Measurements from ENCODE around the gene CCDC149. TPM values are rescaled to one million over a fixed set of nuclear protein-coding genes. Genes with fewer than 3 reads are reported as not detected.

CCDC149 gene
- total and polyA plus RNA-seq, 2 donors (not counting 3 experiments of a cell fraction or from before 2014, with no cell fraction given), result 7.8 to 11.3 TPM

DNA sequence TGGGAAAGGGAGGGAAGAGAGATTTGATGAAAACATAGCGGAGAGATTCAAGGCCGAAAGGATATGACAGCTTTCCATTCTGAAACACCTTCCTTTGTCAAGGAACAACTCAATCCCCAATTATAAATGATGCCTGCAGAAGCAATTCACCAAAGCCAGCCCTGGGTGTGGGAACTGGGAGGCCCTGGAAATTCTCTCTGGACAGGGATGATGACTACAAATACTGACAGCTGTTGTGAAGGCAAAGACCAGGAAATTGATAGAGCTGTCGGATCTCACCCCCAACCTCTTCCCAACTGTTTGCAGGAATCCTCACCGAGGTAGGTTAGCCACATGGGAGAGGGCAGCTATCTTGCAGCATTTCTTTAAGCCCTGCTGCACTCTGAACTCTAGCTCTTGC, 54.3 kb downstream of the CCDC149 start:
- Histone ChIP-seq H3K4me3 (replicated peaks in 1 of 3; ENCODE audit: insufficient read depth in 1 of 3, low read depth in 1 of 3, low read length in 3 of 3) (no peak overlapping the region), H3K27ac (ENCODE audit: insufficient read depth, low read depth, low read length) (no peak overlapping the region), H3K9me1 (replicated peaks; ENCODE audit: control insufficient read depth, extremely low read depth, insufficient read depth, low read length) (no peaks in the 10 kb centered on the region), H4K20me1 (replicated peaks; ENCODE audit: control insufficient read depth, extremely low read depth, insufficient read depth, low read length) (no peaks in the 10 kb centered on the region), H3K36me3 (ENCODE audit: control insufficient read depth in 2 of 2, extremely low read depth in 1 of 2, insufficient read depth in 2 of 2, low read length in 2 of 2) (no peaks in the 10 kb centered on the region), H2AFZ (ENCODE audit: low read depth, low read length) (no peak overlapping the region), H3K79me2 (ENCODE audit: control insufficient read depth, insufficient read depth, low read length) (no peaks in the 10 kb centered on the region), H3K9me3 (replicated peaks; ENCODE audit: control insufficient read depth, insufficient read depth, low read length) (no peaks in the 10 kb centered on the region), H3K4me1 (ENCODE audit: control insufficient read depth, extremely low read depth, insufficient read depth, low read length) (peaks cover 6% of the 10 kb centered on the region), H3K4me2 (ENCODE audit: insufficient read depth, low read length) (peak overlapping the region; percentile 12), H3K9ac (replicated peaks; ENCODE audit: extremely low read depth, insufficient read depth, low read length) (no peak overlapping the region), H3K27me3 (ENCODE audit: control insufficient read depth in 2 of 2, insufficient read depth in 2 of 2, low read length in 2 of 2) (no peaks in the 10 kb centered on the region)
- ChIA-PET CTCF (interaction anchor here (0.6 to 1.4 kb wide), 3 partner anchors 24 to 187 kb away, joined by 3 read pairs; no protein-coding TSS in a partner anchor), POLR2A (no interaction called here)
- BruUV-seq (replicated peaks), result no TSS peak
- intact Hi-C loops (cut with micrococcal nuclease), result no loop called here
- FAIRE-seq (no peak), DNase-seq (ENCODE audit: low read depth, low spot score) (no peak)
- TF ChIP-seq, protein P1, sequence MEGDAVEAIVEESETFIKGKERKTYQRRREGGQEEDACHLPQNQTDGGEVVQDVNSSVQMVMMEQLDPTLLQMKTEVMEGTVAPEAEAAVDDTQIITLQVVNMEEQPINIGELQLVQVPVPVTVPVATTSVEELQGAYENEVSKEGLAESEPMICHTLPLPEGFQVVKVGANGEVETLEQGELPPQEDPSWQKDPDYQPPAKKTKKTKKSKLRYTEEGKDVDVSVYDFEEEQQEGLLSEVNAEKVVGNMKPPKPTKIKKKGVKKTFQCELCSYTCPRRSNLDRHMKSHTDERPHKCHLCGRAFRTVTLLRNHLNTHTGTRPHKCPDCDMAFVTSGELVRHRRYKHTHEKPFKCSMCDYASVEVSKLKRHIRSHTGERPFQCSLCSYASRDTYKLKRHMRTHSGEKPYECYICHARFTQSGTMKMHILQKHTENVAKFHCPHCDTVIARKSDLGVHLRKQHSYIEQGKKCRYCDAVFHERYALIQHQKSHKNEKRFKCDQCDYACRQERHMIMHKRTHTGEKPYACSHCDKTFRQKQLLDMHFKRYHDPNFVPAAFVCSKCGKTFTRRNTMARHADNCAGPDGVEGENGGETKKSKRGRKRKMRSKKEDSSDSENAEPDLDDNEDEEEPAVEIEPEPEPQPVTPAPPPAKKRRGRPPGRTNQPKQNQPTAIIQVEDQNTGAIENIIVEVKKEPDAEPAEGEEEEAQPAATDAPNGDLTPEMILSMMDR (IDR thresholded peaks at IDR 0.05; ENCODE audit: extremely low read depth in 1 of 2, insufficient read depth in 1 of 2, low read depth in 1 of 2, low read length in 2 of 2), result no peak
- TF ChIP-seq GATA2 (IDR thresholded peaks at IDR 0.05; ENCODE audit: insufficient read depth, insufficient read length, low read depth, low read length) (no peak), MYC (IDR thresholded peaks at IDR 0.05; ENCODE audit: low read depth, low read length) (no peak), POLR2A (IDR thresholded peaks at IDR 0.05; ENCODE audit: low read depth, low read length) (no peak), FOS (IDR thresholded peaks at IDR 0.05; ENCODE audit: borderline replicate concordance, insufficient read depth, low read length) (no peak), POLR2AphosphoS5 (IDR thresholded peaks at IDR 0.05; ENCODE audit: insufficient read depth, low read depth, low read length) (no peak), JUN (IDR thresholded peaks at IDR 0.05; ENCODE audit: borderline replicate concordance, insufficient read depth, insufficient read length, low read depth) (no peak), EZH2 (IDR thresholded peaks at IDR 0.05; ENCODE audit: borderline replicate concordance, low read depth, low read length, severe bottlenecking) (no peak)
- TF ChIP-seq, protein P2, sequence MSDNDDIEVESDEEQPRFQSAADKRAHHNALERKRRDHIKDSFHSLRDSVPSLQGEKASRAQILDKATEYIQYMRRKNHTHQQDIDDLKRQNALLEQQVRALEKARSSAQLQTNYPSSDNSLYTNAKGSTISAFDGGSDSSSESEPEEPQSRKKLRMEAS (IDR thresholded peaks at IDR 0.05; ENCODE audit: insufficient read depth, insufficient read length), result no peak
- dilution Hi-C loops (cut with MboI; ENCODE audit: extremely low pct_ligation_motif_present, low sequenced_read_pairs), result no loop called here

All from endothelial cell of umbilical vein (primary cell).